UCSD-AML1 (cell line): ENCODE results near the gene TULP1.
"Not testable (repeated sequence)": the region's sequence is repeated elsewhere in the genome, so short reads cannot be mapped to it uniquely, and the experiment has no call there.

Experiments
- DNase-seq: peaks from one replicate; lab custom pipeline; 2025; ENCODE audit not compliant: unreplicated experiment; lab: John Stamatoyannopoulos, UW

The TULP1 gene

GRCh38 chr6:35512740-35513139 is at the start of gene TULP1:
TULP1 (minus strand) TSS chr6:35512896; CDS start chr6:35512858, 38 bp downstream.
- DNase-seq: no peak

- DNase-seq: no peak
Observed at GRCh38 chr6:35562060-35562459, 49.4 kb upstream of the TULP1 start.

- DNase-seq: no peak
Observed at GRCh38 chr6:35561113-35561512, 48.4 kb upstream of the TULP1 start.

GRCh38 chr6:35558571-35558970 is 45.9 kb upstream of the TULP1 start:
- no peak for DNase-seq

GRCh38 chr6:35557239-35557638 is 44.5 kb upstream of the TULP1 start:
- no peak for DNase-seq

GRCh38 chr6:35554811-35555210 is 42.1 kb upstream of the TULP1 start:
- no peak for DNase-seq

- DNase-seq: no peak
Observed at GRCh38 chr6:35553315-35553714, 40.6 kb upstream of the TULP1 start.

- DNase-seq: peak; percentile 64
Observed at GRCh38 chr6:35552285-35552917, 39.7 kb upstream of the TULP1 start.

GRCh38 chr6:35550437-35550836 is 37.7 kb upstream of the TULP1 start:
- DNase-seq: no peak

- DNase-seq: no peak
Observed at GRCh38 chr6:35547676-35548075, 35.0 kb upstream of the TULP1 start.

GRCh38 chr6:35544769-35545361 is 32.2 kb upstream of the TULP1 start:
- DNase-seq: no peak

- no peak for DNase-seq
Observed at GRCh38 chr6:35543459-35544193, 30.9 kb upstream of the TULP1 start.

- DNase-seq: no peak
Observed at GRCh38 chr6:35541836-35542235, 29.1 kb upstream of the TULP1 start.

GRCh38 chr6:35539223-35539622 is 26.5 kb upstream of the TULP1 start:
- no peak for DNase-seq

- not testable (repeated sequence) for DNase-seq
Observed at GRCh38 chr6:35535847-35536246, 23.2 kb upstream of the TULP1 start.

- DNase-seq: no peak
Observed at GRCh38 chr6:35534407-35535170, 21.9 kb upstream of the TULP1 start.

- DNase-seq: no peak
Observed at GRCh38 chr6:35533981-35534380, 21.3 kb upstream of the TULP1 start.

GRCh38 chr6:35532126-35532525 is 19.4 kb upstream of the TULP1 start:
- no peak for DNase-seq

- DNase-seq: no peak
Observed at GRCh38 chr6:35524380-35525020, 11.8 kb upstream of the TULP1 start.

GRCh38 chr6:35522660-35523658 is 10.3 kb upstream of the TULP1 start:
- peak; percentile 75 for DNase-seq
